ENCODE measurements around the gene SORBS1. TPM values are rescaled to one million over a fixed set of nuclear protein-coding genes. Genes with fewer than 3 reads are reported as not detected.

The SORBS1 gene
- total RNA-seq, 6 experiments from 2014 or later = 0.05 to 0.26 (median 0.18) TPM

DNA sequence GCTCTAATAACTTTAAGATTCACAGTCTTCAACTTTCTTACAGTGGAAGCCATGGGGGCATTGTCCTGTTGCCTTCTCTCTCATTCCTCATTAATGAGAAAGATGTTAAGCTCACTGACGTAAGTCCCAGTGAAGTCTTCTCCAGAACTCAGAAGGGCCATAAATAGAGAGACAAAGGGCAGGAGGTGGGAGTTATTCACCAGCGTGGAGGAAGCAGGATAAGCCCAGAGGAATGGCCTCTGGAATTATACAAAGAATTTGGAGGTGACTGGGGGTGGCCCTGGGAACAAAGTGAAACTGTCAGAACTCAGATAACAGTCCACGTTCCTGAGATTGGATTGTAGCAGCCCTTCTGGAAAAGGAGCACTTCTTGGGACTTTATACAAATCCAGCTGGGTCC, 52.4 kb downstream of the SORBS1 start:
- DNase-seq = no peak
- H3K4me1 Mint-ChIP-seq (ENCODE audit: low read depth) = peaks cover 10% of the 10 kb centered on the region; the same call in 1 of the 2 replicates
- peak overlapping the region; percentile 71 for H3K4me3 Mint-ChIP-seq
- H3K27ac Mint-ChIP-seq = no peak overlapping the region
- no peak for TF ChIP-seq CTCF (IDR thresholded peaks at IDR 0.05)
- peaks cover 11% of the 10 kb centered on the region for H3K27me3 Mint-ChIP-seq (ENCODE audit: insufficient read depth)
- no peaks in the 10 kb centered on the region for H3K9me3 Mint-ChIP-seq
- H3K36me3 Mint-ChIP-seq (ENCODE audit: low read depth) = no peaks in the 10 kb centered on the region

- Mint-ChIP-seq H3K36me3 (ENCODE audit: low read depth) (no peaks in the 10 kb centered on the region), H3K27me3 (ENCODE audit: insufficient read depth) (peaks cover 2% of the 10 kb centered on the region), H3K9me3 (no peaks in the 10 kb centered on the region), H3K4me1 (ENCODE audit: low read depth) (peaks cover 10% of the 10 kb centered on the region; the same call in 1 of the 2 replicates), H3K27ac (no peak overlapping the region), H3K4me3 (no peak overlapping the region)
- TF ChIP-seq CTCF (IDR thresholded peaks at IDR 0.05) = no peak
- DNase-seq = no peak
Observed at GRCh38 chr10:95506056-95506737, 55.0 kb downstream of the SORBS1 start.

GRCh38 chr10:95505641-95506040, 55.5 kb downstream of the SORBS1 start:
- no peaks in the 10 kb centered on the region for H3K36me3 Mint-ChIP-seq (ENCODE audit: low read depth)
- H3K9me3 Mint-ChIP-seq = no peaks in the 10 kb centered on the region
- peaks cover 2% of the 10 kb centered on the region for H3K27me3 Mint-ChIP-seq (ENCODE audit: insufficient read depth)
- H3K4me1 Mint-ChIP-seq (ENCODE audit: low read depth) = peaks cover 10% of the 10 kb centered on the region; the same call in 1 of the 2 replicates
- no peak for DNase-seq
- H3K4me3 Mint-ChIP-seq = no peak overlapping the region
- no peak for TF ChIP-seq CTCF (IDR thresholded peaks at IDR 0.05)
- H3K27ac Mint-ChIP-seq = no peak overlapping the region

DNA sequence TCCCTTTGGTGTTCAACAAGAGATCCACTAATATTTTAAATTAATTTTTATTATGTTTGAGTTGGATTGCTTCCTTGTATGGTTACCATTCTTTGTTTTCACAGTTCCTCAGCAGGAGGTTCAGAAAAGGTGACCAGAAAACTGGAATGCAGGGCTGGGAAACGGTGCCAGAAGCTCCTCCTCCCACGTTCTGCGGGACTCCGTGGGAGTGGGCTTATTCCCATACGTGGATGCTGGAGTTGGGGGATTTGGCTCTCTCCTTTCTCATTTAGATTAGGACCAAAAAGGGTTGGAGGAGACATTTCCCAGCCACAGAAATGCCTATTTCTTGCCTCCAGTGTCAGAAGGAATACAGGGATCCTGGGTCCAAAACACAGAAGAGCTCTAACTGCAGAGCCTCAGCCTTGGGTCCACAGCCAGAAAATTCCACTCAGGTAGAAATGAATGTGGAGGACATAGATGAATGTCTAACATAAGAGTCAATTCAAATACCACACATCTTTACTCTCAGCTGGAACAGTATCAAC, 56.0 kb downstream of the SORBS1 start:
- peaks cover 10% of the 10 kb centered on the region; the same call in 1 of the 2 replicates for H3K4me1 Mint-ChIP-seq (ENCODE audit: low read depth)
- no peaks in the 10 kb centered on the region for H3K36me3 Mint-ChIP-seq (ENCODE audit: low read depth)
- H3K4me3 Mint-ChIP-seq = no peak overlapping the region
- H3K27me3 Mint-ChIP-seq (ENCODE audit: insufficient read depth) = peaks cover 2% of the 10 kb centered on the region
- DNase-seq = no peak
- TF ChIP-seq CTCF (IDR thresholded peaks at IDR 0.05) = no peak
- no peak overlapping the region for H3K27ac Mint-ChIP-seq
- H3K9me3 Mint-ChIP-seq = no peaks in the 10 kb centered on the region

GRCh38 chr10:95504246-95504691, 56.9 kb downstream of the SORBS1 start:
- no peak overlapping the region for H3K4me3 Mint-ChIP-seq
- no peaks in the 10 kb centered on the region; the same call in 1 of the 2 replicates for H3K27me3 Mint-ChIP-seq (ENCODE audit: insufficient read depth)
- DNase-seq = no peak
- no peak overlapping the region for H3K27ac Mint-ChIP-seq
- H3K9me3 Mint-ChIP-seq = no peaks in the 10 kb centered on the region
- H3K4me1 Mint-ChIP-seq (ENCODE audit: low read depth) = peaks cover 10% of the 10 kb centered on the region; the same call in 1 of the 2 replicates
- TF ChIP-seq CTCF (IDR thresholded peaks at IDR 0.05) = no peak
- no peaks in the 10 kb centered on the region for H3K36me3 Mint-ChIP-seq (ENCODE audit: low read depth)

Measured in HFFc6 (cell line).